Thyroid gland (tissue), 4 donors: ENCODE results near the gene SCMH1.

Source experiments
- POLR2A ChIP-seq, 2 donors: fragments of 450-650 bp; IDR thresholded peaks; one replicate each; pipeline ENCODE4 v1.6.1; 2017; ENCODE audit warnings: antibody characterized with exemption in 2 of 2, mild to moderate bottlenecking in 2 of 2, moderate library complexity in 1 of 2
- TF ChIP-seq, protein P1 (sequence below), 6 experiments: fragments of 200-600 bp in 3 of 6; fragments of 450-650 bp in 3 of 6; sonication (generic) in 3 of 6; IDR thresholded peaks; one replicate each; pipeline ENCODE4 v1.5.1; 2016 to 2019; ENCODE audit warnings: antibody characterized with exemption in 6 of 6, mild to moderate bottlenecking in 2 of 6, inconsistent platforms in 1 of 6, moderate library complexity in 1 of 6

- TF ChIP-seq, protein P1, sequence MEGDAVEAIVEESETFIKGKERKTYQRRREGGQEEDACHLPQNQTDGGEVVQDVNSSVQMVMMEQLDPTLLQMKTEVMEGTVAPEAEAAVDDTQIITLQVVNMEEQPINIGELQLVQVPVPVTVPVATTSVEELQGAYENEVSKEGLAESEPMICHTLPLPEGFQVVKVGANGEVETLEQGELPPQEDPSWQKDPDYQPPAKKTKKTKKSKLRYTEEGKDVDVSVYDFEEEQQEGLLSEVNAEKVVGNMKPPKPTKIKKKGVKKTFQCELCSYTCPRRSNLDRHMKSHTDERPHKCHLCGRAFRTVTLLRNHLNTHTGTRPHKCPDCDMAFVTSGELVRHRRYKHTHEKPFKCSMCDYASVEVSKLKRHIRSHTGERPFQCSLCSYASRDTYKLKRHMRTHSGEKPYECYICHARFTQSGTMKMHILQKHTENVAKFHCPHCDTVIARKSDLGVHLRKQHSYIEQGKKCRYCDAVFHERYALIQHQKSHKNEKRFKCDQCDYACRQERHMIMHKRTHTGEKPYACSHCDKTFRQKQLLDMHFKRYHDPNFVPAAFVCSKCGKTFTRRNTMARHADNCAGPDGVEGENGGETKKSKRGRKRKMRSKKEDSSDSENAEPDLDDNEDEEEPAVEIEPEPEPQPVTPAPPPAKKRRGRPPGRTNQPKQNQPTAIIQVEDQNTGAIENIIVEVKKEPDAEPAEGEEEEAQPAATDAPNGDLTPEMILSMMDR (IDR thresholded peaks at IDR 0.05): no peak
- TF ChIP-seq POLR2A (IDR thresholded peaks at IDR 0.05): no peak
Measured at GRCh38 chr1:41164727-41165126, 77.4 kb downstream of the SCMH1 start.
